IPS DF 4.7 (cell line): ENCODE measurements around the gene EXPH5.
"Not testable (repeated sequence)": the region's sequence is repeated elsewhere in the genome, so short reads cannot be mapped to it uniquely, and the experiment has no call there.

Source experiments
- DNase-seq: peaks from one replicate; pipeline ENCODE4 v3.0.0-alpha.2; 2013; ENCODE audit warnings: low spot score; ENCODE audit errors: extremely low read depth

The EXPH5 gene, protein sequence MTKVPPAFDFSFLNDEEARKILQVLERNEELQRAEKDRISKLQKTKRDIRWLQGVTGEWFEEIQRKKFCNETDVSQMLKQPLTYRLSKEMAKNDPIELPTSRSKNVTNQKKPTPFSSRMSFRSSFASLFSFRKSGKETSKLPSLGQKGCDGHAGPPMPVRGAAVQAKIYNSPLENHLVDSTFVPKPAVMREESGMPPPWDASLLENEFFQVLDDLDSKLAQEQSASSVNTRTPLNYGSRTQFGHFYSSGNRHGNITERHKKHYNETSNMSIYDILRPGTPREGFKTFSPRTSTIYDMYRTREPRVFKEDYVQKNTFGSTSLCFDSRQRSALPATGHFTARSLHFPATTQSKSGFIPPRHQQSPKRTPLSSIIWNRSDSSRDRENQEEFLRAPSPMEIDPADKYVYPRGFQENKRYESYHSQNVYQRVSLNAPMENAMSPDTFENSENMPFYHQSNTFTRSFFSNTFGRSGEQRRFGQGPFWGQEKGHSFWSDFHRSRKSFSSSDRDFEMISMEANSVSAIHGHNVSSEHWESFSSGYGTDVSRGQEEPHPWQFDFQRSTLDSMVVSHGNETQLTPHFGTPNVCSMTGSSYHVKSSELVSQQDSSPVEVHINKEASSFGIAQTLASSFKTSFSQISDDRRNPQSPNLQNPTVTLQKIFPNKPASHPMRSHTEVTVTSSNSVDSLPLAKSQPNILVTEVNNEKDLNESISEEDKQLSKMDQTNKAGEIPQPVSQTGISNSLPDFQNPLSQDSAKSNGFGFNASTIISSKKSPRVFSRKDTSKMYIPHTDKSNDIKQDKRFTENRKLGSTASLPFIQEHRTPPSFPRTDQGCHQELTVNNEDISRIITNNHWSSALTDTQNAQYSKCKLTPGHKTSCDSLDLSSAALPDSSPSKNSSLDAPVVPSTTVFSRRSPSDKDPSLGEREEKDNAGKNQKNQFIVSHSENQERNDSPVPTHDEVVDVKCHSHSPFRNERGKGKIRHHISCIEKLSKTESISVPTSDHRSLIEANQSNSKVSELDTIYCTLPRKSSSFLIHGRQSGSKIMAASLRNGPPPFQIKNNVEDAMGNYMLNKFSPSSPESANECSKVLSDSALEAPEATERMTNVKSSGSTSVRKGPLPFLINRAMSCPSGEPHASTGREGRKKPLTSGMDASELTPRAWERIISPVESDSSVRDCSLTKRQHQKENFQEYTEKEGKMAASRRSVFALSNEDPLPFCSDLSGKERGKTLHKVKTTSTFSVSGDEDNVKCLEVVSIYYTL (N-terminal part only)

DNA sequence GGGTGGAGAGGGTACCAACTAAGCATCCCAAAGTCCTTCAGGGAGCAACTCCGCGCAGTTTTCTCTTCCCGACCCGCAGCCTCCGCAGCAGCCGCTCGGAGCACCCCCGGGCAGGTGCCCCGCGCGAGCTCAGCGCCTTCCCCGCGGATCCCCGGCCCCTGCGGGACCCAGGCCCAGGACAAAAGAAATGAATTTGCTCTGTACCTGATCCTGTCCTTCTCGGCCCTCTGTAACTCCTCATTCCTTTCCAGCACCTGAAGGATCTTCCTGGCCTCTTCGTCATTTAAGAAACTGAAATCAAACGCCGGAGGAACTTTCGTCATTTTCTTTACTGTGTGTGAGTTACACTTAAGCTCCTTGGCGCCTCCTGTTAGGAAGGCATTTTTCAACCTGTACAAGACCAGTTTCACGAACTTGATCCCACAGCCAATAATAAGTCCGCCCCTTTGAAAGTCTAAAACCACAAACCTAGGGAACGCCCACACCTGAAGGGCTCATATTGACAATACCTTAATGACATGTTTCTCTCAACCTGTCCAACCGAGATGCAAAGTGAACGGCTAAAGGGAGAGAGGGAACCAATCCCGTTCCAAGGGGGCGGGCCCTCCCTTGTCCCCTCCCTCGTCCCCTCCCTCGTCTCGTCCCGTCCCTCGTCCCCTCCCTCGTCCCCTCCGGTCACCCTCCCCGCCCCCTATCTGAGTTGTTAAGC lies at the start of gene EXPH5:
Gene EXPH5, minus strand, starts transcription at position 555 of the 709 bp plus-strand sequence. Its CDS starts 232 bp downstream, at position 323.
- DNase-seq: peak; percentile 92

DNA sequence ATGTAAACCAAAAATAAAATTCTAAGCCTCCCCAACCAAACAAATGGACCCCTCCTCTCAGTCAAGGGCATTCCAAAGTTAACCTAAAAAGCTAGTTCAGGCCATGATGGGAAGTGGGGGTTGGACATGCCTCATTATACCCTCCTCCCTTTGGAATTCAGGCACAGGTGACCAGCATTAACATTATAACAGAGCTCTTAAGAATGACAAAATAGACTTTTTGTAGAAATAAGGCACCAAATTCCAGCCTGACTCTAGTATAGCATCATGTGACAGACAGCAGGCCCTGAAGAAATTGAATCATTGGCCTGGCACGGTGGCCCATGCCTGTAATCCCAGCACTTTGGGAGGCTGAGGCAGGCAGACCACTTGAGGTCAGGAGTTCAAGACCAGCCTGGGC lies 48.2 kb upstream of the EXPH5 start:
- not testable (repeated sequence) for DNase-seq

DNA sequence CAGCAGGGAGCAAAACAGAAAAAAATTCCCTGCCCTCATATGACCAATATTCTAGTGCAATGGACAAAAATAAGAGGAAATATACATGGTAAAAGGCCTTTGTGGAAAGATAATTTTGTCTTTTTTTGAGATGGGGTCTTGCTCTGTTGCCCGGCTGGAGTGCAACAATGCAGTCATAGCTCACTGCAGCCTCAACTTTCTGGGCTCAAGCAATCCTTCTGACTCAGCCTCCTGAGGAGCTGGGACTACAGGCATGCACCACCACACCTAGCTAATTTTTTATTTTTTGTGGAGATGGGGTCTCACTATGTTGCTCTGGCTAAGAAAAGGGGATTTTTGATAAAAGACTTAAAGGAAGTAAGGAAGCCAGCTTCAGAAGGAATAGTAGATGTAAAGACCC lies 45.6 kb upstream of the EXPH5 start:
- DNase-seq: no peak

DNA sequence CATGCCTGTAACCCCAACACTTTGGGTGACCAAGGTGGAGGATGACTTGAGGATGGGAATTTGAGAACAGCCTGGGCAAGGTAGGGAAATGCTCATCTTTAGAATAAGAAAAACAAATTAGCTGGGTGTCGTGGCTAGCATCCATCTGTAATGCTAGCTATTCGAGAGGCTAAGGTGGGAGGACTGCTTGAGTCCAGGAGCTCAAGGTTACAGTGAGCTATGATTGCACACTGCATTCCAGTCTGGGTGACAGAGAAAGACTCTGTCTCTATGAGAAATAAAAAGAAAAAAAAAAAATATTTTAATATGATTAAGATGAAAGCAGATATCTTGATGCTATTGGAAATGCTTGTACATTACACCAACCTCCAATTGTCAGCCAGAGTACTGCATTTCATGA lies 42.7 kb upstream of the EXPH5 start:
- no peak for DNase-seq

DNA sequence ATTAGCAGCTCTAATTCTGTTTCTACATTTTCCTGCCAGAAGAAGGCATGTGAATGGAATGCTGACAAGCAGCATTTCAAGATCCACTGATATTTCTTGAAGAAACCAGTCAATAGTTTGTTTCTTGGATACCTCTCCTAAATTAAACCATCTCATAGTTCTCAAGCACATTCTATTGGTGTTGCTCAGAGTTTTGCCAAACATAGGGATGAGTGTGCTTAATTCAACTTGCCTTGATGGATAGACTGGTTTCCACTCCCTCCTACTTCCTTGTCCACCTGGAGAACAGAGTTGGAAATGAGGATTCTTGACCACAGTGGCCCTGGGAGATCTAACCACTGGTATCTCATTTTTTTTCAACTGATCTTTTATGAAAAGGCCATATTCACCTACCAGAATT lies 41.5 kb upstream of the EXPH5 start:
- no peak for DNase-seq

DNA sequence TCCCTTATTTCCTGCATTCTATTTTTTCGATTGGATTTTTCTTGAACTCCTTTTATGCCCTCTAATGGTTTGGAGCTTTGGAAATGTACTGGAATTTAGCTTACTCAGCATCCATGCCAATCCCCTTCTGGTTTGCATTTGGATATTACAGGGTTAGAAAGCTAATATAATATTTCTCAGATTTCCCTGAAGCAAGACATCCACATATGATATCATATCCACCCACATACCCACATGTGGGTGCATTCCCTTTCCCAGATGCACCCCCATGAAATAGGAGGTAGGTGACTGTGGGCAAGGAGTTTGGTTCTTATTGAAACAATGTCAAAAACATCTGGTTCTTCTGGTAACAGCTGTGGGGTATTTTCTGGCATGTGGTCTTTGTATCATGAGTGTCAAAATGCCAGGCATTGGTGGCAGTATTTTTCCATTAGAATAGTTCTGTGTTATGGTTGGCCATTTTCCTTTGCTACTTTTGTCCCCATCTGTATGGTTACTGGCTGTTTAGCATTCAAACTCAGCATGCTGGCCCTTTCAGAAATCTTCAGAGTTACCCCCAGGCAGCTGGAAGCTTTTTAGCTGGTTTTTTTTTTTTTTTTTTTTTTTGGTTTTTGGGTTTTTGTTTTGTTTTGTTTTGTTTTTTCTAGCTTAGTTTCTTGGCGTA lies 38.6 kb upstream of the EXPH5 start:
- DNase-seq: no peak

DNA sequence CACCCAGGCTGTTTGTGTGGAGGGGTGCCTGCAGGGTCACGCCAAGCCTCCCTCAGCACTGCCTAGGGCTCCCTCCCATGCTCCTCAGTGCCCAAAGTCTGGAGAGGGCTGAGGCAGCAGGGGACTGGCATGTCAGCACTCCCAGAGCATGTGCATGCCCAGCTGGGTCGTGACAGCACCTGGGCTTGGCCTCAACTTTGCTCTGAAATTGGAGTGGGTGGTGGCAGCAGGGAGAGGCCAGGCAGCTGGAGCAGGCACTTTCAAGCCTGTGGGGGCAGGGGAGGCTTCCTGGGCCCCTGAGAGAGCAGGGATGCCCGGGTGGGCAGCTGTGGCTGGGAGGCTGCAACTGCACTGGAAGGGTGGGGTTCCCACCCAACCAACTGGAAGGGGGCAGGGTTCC lies 35.7 kb upstream of the EXPH5 start:
- no peak for DNase-seq

DNA sequence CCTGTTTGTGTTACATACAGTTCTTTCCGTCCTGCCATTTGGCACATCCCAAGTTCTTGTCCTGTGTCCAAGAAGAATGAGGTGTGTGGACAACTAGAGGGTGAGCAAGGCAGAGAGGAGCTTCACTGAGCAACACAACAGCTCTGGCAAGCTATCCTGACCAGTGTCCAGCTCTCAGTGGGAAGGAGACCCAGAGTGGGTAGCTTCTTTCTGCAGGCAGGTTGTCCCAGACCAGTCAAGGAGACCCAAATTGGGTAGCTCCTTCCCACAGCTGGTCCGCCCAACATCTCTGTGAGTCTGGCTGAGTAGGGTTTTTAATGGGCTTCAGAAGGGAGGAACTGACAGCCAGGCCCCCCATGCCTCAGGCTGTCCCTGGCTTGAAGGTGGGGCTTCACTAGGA lies 35.2 kb upstream of the EXPH5 start:
- DNase-seq: no peak

DNA sequence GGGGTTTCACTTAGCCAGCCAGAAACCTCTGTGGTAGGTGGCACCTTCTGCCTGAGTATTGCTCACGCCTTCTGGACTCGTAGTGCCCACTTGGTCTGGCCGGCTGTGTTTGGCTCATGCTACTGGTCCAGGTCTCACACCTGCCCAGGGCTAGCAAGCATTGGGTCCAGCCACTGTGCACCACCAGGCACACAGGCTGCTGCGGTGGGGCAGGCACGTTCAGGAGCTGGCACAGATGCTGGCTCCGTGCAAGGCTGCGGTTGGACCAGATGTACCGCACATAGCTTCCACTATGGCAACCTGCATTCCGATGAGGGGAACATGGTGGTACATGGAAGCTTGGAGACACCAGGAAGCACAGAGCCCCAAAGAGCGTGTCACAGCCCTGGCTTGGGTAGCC lies 34.8 kb upstream of the EXPH5 start:
- no peak for DNase-seq

DNA sequence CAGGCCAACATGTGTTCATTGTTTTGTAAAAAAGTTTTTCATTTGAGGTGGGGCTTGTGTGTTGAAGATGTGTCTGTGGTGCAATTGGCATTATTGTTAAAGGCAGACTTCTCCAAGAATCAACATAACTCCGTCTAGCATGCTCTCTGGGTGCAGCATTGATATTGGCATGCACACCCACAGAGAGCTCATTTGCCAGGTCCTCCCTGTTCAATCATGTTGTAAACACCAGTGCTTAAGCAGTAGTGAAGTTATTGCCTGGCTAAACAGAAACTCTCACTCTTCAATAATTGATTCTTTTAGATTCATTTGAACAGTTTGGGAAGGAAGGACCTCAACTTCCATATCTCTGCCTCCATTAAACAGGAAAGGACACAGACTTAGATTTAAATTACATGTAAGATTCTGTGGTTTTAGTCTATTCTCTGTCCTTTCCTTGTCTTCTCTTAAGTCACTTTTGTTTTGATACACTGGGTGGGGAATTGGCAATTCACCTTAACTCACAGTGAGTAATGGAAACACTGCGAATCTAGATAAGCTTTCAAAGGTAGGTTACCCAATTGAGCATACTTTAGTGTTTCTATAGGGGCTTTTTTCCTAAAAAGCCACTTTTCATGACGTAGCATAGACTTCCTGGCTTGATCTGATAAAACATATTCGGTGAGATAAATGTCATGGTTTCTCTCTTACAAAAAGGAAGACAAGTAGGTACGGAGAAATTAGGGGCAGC lies 30.8 kb upstream of the EXPH5 start:
- DNase-seq: no peak

DNA sequence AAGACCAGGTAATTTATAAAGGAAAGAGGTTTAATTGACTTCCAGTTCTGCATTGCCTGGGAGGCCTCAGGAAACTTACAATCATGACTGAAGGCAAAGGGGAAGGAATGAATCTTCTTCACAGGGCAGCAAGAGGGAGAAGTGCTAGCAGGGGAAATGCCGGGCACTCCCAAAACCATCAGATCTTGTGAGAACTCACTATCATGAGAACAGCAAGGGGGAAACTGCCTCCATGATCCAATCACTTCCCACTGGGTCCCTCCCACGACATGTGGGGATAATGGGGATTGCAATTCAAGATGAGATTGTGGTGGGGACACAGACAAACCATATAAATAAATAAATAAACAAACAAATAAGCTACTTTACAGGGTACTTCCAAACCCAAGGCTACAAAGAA lies 28.8 kb upstream of the EXPH5 start:
- no peak for DNase-seq

DNA sequence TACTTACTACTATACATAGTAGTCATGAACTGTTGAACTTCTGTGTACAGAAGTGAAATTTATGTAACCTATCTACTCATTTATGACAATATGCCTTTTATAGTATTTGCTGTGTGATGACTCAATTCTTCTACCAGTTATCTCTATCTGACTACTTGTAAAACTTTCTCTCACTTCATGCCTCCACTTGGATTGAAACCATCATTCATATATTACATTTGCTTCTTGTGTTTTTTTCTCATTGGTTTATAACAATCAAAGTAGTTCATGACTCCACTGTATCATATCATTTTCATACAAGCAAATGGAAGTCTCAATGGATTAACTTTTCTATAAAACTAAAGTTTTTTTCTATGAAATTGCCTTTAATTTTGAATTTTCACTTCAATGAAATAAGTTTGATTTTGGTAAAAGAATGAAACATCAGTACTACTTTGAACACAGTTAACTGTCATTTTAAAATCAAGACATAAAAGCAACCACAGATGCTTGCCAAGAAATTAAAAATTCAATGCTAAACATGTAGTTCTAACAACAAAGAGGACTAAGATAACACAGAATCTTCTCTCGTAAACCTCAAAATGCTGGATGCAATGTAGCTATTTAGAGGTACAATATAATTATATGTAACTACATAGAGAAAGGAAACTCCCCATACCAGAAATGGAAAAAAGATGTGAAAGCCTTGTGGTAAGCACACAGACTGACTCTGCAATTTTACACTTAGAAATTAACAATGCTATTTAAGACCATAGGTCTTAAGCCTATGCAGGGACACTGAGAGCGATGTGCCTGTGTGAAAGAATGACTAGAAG lies 27.6 kb upstream of the EXPH5 start:
- DNase-seq: no peak

DNA sequence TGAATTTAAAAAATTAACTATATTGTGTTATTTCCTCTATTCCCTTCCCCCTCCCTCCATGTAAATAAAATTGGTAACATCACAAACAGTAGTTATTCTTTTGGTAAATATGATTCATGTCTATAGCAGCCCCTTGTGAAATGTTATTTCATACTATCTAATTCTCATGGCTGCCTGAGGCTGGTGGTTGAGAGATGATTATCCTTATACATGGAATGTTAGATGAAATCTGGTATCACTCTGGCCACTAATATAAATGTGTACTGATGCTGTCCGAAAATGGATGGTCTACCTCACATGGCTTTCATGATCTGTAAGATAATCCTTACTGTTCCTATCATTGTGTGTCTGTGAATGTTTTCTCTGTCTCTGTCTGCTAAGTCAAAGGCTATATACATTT lies 25.0 kb upstream of the EXPH5 start:
- no peak for DNase-seq

DNA sequence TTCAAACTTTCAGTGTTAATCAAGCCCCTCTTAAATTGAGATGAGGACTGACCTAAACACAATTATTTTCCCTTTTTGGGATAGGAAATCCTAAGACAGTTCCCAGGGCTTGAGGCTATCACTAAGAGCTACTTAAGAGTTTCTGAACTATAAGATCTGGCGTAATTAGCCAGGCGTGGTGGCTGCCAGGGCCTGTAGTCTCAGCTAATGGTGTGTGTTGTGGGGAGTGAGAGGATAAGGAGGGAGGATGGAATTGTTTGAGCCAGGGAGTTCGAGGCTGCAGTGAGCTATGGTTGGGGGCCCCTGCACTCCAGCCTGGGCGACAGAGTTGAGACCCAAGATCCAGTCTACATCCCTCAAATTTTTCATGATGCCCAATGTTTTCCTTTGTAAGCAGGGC lies 23.5 kb upstream of the EXPH5 start:
- no peak for DNase-seq

DNA sequence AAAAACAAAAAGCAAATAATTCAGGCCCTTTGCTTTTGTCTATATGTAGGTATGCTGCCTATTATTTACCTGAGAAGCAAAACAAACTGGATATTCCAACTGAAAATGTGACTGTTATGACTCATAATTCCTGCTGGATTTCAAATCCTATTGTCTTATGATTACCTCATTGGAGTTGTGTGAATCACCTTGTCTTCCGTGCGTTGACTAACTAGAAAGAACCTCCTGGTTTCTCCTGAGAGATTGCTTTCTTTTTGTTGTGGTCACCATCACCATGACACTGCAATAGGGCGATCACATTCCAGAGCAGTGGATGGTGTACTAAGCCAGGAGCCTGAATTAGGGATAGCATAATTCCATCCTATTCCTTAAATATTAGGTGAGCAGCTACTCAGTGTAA lies 23.0 kb upstream of the EXPH5 start:
- no peak for DNase-seq

DNA sequence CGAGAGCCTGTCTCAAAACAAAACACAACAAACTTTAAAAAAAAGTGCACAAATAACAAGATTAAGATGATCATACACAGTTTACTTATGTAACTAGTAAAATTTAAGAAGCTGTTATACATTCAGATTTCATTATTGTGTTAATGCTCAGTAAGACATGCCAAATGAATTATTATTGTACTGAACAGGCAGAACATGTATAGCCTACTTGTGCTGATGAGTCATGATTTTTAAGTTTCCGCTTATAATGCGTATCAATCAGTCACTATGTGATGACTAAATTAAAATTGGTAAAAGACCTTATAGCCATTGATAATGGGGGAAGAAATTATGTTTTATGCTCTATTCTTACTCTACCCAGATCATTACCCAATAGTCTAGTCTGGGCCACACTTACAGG lies 20.5 kb upstream of the EXPH5 start:
- no peak for DNase-seq

DNA sequence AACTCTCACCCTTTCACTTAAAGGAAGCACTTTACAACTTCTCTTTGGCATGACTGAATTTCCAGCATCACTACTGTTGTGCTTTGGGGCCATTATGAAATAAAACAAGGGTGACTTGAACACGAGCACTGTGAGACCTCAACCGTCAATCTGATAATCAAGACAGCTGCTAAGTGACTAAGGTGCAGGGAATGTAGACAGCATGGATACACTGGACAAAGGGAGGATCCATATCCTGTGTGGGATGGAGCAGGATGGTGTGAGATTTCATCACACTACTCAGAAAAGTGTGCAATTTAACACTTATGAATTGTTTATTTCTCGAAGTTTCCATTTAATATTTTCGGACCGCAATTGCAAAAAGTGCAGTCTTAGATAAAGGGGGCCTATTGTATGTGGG lies 16.1 kb upstream of the EXPH5 start:
- DNase-seq: no peak

DNA sequence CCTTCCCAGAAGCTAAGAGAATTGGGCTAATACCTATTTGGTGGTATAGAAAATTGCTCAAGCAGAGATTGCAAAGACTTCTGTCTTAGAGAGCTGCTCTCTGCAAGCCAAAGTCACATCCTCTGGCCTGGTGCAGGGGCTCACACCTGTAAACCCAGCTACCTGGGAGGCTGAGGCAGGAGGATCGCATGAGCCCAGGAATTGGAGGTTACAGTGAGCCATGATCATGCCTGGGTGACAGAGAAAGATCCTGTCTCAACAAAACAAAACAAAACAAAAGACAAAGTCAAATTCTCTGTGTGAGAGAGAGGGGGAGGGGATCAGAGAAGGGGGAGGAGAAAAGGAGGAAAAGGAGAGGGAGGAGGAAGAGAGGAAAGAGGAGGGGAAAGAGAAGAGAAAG lies 15.0 kb upstream of the EXPH5 start:
- no peak for DNase-seq

DNA sequence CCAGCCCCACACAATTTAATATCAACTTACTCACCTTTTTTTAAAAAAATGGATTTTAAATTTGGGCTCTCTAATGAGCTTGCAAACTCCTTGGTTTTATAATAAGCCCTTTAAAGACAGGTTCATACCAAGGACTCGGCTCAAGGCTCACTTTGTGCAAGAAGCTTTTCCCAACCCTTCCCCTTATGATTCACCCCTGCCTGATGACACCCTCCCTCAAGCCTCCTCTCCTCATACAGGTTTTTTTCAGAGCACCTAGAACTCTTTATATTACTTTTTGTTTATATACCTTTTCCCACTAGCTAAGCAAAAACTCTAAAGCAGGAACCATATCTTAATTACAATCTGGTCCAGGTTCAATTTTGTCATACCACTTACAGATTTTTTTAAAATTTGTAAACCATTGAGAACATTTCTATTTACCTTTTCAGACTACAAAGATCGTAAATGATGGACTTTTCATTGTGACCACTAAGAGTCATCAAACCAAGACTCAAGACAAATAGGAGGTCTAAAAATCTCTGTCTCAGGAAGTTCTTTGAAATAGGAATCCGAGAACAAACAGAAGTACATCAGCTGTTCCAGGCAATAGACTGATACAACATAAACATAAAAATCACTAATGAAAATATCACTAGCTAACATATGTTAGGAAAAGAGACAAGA lies 13.1 kb upstream of the EXPH5 start:
- DNase-seq: no peak
